Measurements from ENCODE around the gene STRN4.

DNA sequence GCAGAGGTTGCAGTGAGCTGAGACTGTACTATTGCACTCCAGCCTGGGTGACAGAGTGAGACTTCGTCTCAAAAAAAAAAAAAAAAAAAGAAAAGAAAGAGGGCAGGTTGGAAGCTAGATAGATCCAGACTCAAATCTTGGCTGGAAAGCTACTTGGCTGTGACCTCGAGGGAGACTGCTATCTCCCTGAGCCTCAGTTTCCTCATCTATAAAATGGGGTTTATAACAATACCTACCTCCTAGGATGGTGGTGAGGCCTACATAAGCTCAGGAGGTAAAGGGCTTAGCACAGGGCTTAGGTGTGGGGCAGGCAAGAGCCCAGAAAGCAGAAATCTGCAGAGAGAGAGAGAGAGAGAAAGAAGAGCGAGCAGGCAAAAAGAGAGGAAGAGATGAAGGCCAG, 61.1 kb downstream of the STRN4 start:
- TF ChIP-seq, protein P1, sequence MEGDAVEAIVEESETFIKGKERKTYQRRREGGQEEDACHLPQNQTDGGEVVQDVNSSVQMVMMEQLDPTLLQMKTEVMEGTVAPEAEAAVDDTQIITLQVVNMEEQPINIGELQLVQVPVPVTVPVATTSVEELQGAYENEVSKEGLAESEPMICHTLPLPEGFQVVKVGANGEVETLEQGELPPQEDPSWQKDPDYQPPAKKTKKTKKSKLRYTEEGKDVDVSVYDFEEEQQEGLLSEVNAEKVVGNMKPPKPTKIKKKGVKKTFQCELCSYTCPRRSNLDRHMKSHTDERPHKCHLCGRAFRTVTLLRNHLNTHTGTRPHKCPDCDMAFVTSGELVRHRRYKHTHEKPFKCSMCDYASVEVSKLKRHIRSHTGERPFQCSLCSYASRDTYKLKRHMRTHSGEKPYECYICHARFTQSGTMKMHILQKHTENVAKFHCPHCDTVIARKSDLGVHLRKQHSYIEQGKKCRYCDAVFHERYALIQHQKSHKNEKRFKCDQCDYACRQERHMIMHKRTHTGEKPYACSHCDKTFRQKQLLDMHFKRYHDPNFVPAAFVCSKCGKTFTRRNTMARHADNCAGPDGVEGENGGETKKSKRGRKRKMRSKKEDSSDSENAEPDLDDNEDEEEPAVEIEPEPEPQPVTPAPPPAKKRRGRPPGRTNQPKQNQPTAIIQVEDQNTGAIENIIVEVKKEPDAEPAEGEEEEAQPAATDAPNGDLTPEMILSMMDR (IDR thresholded peaks at IDR 0.05; ENCODE audit: insufficient read depth, low read length, poor library complexity, severe bottlenecking), result no peak
- no peak for TF ChIP-seq EZH2phosphoT487 (conservative IDR thresholded peaks at IDR 0.05; ENCODE audit: low read length)

Data from SU-DHL-6 (cell line).